GM23248 (cell line): ENCODE results near the gene CASP1. TPM values are rescaled to one million over a fixed set of nuclear protein-coding genes. Genes with fewer than 3 reads are reported as not detected.

ENCODE experiments used
- DNase-seq: peaks from one replicate; pipeline ENCODE4 v3.0.0-alpha.2; 2015
- H2AFZ ChIP-seq: fragments of 200-600 bp; sonication (generic); 2 replicates; pipeline ENCODE4 v1.6.1; 2016; ENCODE audit warnings: antibody characterized with exemption
- H3F3A ChIP-seq: fragments of 200-600 bp; sonication (generic); 2 replicates; pipeline ENCODE4 v1.6.1; 2016; ENCODE audit warnings: mild to moderate bottlenecking, antibody characterized with exemption, mixed run types; ENCODE audit not compliant: insufficient read depth
- H3K27ac ChIP-seq: fragments of 200-600 bp; sonication (generic); 2 replicates; pipeline ENCODE4 v1.5.1; 2016; ENCODE audit warnings: mild to moderate bottlenecking
- H3K27me3 ChIP-seq: fragments of 200-600 bp; sonication (generic); replicated peaks from 2 replicates; pipeline ENCODE4 v1.6.1; 2016; ENCODE audit warnings: mild to moderate bottlenecking; ENCODE audit not compliant: insufficient read depth
- H3K36me3 ChIP-seq: fragments of 200-600 bp; sonication (generic); 2 replicates; pipeline ENCODE4 v1.6.1; 2016; ENCODE audit warnings: low read depth, mild to moderate bottlenecking
- H3K4me1 ChIP-seq: fragments of 200-600 bp; sonication (generic); 2 replicates; pipeline ENCODE4 v1.6.1; 2016; ENCODE audit warnings: mild to moderate bottlenecking; ENCODE audit not compliant: insufficient read depth
- H3K4me2 ChIP-seq: fragments of 200-600 bp; sonication (generic); one replicate; pipeline ENCODE4 v1.6.1; 2016; ENCODE audit warnings: mild to moderate bottlenecking; ENCODE audit not compliant: unreplicated experiment
- H3K4me3 ChIP-seq: fragments of 200-600 bp; sonication (generic); 2 replicates; pipeline ENCODE4 v1.5.1; 2016; ENCODE audit warnings: mild to moderate bottlenecking
- H3K79me2 ChIP-seq: fragments of 200-600 bp; sonication (generic); 2 replicates; pipeline ENCODE4 v1.6.1; 2016; ENCODE audit warnings: mild to moderate bottlenecking; ENCODE audit not compliant: insufficient read depth
- H3K9ac ChIP-seq: fragments of 200-600 bp; sonication (generic); 2 replicates; pipeline ENCODE4 v1.6.1; 2016; ENCODE audit warnings: mild to moderate bottlenecking
- H3K9me2 ChIP-seq: fragments of 200-600 bp; sonication (generic); 2 replicates; pipeline ENCODE4 v1.6.1; 2016; ENCODE audit warnings: mixed run types, mild to moderate bottlenecking, moderate library complexity; ENCODE audit not compliant: insufficient read depth
- H3K9me3 ChIP-seq: fragments of 200-600 bp; sonication (generic); one replicate; pipeline ENCODE4 v1.6.1; 2017; ENCODE audit warnings: low read depth
- H4K20me1 ChIP-seq: fragments of 200-600 bp; sonication (generic); 2 replicates; pipeline ENCODE4 v1.6.0; 2016; ENCODE audit not compliant: insufficient read depth
- EZH2 ChIP-seq: fragments of 200-600 bp; sonication (generic); IDR thresholded peaks from 2 replicates; pipeline ENCODE4 v1.6.1; 2018; ENCODE audit warnings: antibody characterized with exemption, mild to moderate bottlenecking; ENCODE audit not compliant: insufficient read depth, poor library complexity, severe bottlenecking
- EZH2phosphoT487 ChIP-seq: fragments of 200-600 bp; sonication (generic); IDR thresholded peaks from 2 replicates; pipeline ENCODE4 v1.6.1; 2018; ENCODE audit warnings: antibody characterized with exemption, moderate library complexity, mild to moderate bottlenecking, low read depth; ENCODE audit not compliant: insufficient read depth
- WGBS, 2 experiments: methylation state at CpG; one replicate each; pipeline ENCODE4 v1.1.6; 2015 to 2017; ENCODE audit warnings: low lambda C conversion rate in 2 of 2, low coverage in 1 of 2; ENCODE audit errors: missing lambda C conversion rate in 2 of 2; 5-methylcytosine and 5-hydroxymethylcytosine counted together
- in situ Hi-C: fragments of 300-500 bp; cut with MboI; formaldehyde crosslinking; loops from 2 replicates; pipeline ENCODE4 v1.15.0; 2020
- polyA plus RNA-seq: library from polyadenylated mRNA; unstranded; fragments of >200 nt; fragmentation: Nextera tagmentation; extraction: Ambion mirVana; gene quantifications from 2 replicates; pipeline ENCODE4 v1.2.1, GENCODE V29; 2016
- total RNA-seq: library from RNA; depleted of rRNA; stranded (reverse); fragments of >200 nt; shearing (Covaris generic); gene quantifications from 2 replicates; pipeline ENCODE4 v1.2.3, GENCODE V29; 2014

The CASP1 gene
- total and polyA plus RNA-seq, 2 experiments from 2014 or later, result 2.7 to 9.9 TPM

GRCh38 chr11:105054723-105055493 lies 20.0 kb upstream of the CASP1 start:
- no peak overlapping the region for H3K4me2 ChIP-seq
- in situ Hi-C loops, result no loop called here
- H3F3A ChIP-seq, result no peaks in the 10 kb centered on the region
- 92 to 98% methylated on average over 2 of the region's 2 CpGs for WGBS, 2 experiments
- TF ChIP-seq EZH2phosphoT487 (no peak), EZH2 (no peak)
- no peaks in the 10 kb centered on the region for H3K27me3 ChIP-seq
- no peak overlapping the region for H3K27ac ChIP-seq
- no peak overlapping the region for H3K9ac ChIP-seq
- H3K9me2 ChIP-seq, result no peaks in the 10 kb centered on the region
- H3K4me3 ChIP-seq, result no peak overlapping the region
- H2AFZ ChIP-seq, result no peak overlapping the region
- H3K4me1 ChIP-seq, result no peaks in the 10 kb centered on the region
- DNase-seq, result no peak
- H3K79me2 ChIP-seq, result no peaks in the 10 kb centered on the region
- no peaks in the 10 kb centered on the region for H4K20me1 ChIP-seq
- no peaks in the 10 kb centered on the region for H3K36me3 ChIP-seq
- H3K9me3 ChIP-seq, result no peaks in the 10 kb centered on the region

- Histone ChIP-seq H3K4me3 (no peak overlapping the region), H3K79me2 (no peaks in the 10 kb centered on the region), H3K4me1 (peaks cover 2% of the 10 kb centered on the region; the same call in 1 of the 2 replicates), H3K4me2 (no peak overlapping the region), H3F3A (0 out of 2 replicates have a peak, but pooled peaks cover under 1% of the 10 kb centered on the region), H2AFZ (no peak overlapping the region), H3K36me3 (no peaks in the 10 kb centered on the region), H3K27me3 (no peaks in the 10 kb centered on the region), H4K20me1 (no peaks in the 10 kb centered on the region), H3K9me2 (no peaks in the 10 kb centered on the region), H3K27ac (no peak overlapping the region), H3K9ac (no peak overlapping the region), H3K9me3 (no peaks in the 10 kb centered on the region)
- 51 to 57% methylated on average over 3 of the region's 3 CpGs for WGBS, 2 experiments
- DNase-seq, result no peak
- TF ChIP-seq EZH2 (no peak), EZH2phosphoT487 (no peak)
- in situ Hi-C loops, result no loop called here
Observed at GRCh38 chr11:105052487-105052886, 17.5 kb upstream of the CASP1 start.

- no peaks in the 10 kb centered on the region for H3K9me3 ChIP-seq
- no peak overlapping the region for H3K27ac ChIP-seq
- no peak overlapping the region for H3K9ac ChIP-seq
- no peak for DNase-seq
- no peaks in the 10 kb centered on the region for H3K36me3 ChIP-seq
- no peak overlapping the region for H3K4me3 ChIP-seq
- peaks cover 8% of the 10 kb centered on the region for H3K4me1 ChIP-seq
- no peak for TF ChIP-seq EZH2phosphoT487
- no peak for TF ChIP-seq EZH2
- no peaks in the 10 kb centered on the region for H3K79me2 ChIP-seq
- H3F3A ChIP-seq, result peaks cover 9% of the 10 kb centered on the region; the same call in 1 of the 2 replicates
- no peaks in the 10 kb centered on the region for H4K20me1 ChIP-seq
- H3K4me2 ChIP-seq, result no peak overlapping the region
- in situ Hi-C loops, result no loop called here
- no peak overlapping the region for H2AFZ ChIP-seq
- no peaks in the 10 kb centered on the region for H3K9me2 ChIP-seq
- H3K27me3 ChIP-seq, result no peaks in the 10 kb centered on the region
- 75 to 81% methylated on average over 2 of the region's 2 CpGs for WGBS, 2 experiments
Observed at GRCh38 chr11:105051559-105051958, 16.6 kb upstream of the CASP1 start.

- in situ Hi-C loops, result no loop called here
- H3K27me3 ChIP-seq, result no peaks in the 10 kb centered on the region
- H3K27ac ChIP-seq, result no peak overlapping the region
- no peaks in the 10 kb centered on the region for H3K36me3 ChIP-seq
- H3K9ac ChIP-seq, result no peak overlapping the region
- WGBS, 2 experiments, result 100% methylated on average over 1 of the region's 1 CpG
- no peak overlapping the region for H3K4me3 ChIP-seq
- H3K79me2 ChIP-seq, result no peaks in the 10 kb centered on the region
- H2AFZ ChIP-seq, result no peak overlapping the region
- no peaks in the 10 kb centered on the region for H4K20me1 ChIP-seq
- H3K4me1 ChIP-seq, result peaks cover 21% of the 10 kb centered on the region
- peaks cover 12% of the 10 kb centered on the region for H3F3A ChIP-seq
- no peak for DNase-seq
- no peak overlapping the region for H3K4me2 ChIP-seq
- no peaks in the 10 kb centered on the region for H3K9me2 ChIP-seq
- no peak for TF ChIP-seq EZH2
- H3K9me3 ChIP-seq, result no peaks in the 10 kb centered on the region
Observed at GRCh38 chr11:105049481-105049880, 14.5 kb upstream of the CASP1 start.
